Neural progenitor cell (in vitro differentiated cells): Measurements from ENCODE around the gene GADD45G. TPM values are rescaled to one million over a fixed set of nuclear protein-coding genes. Genes with fewer than 3 reads are reported as not detected.

Experiments used
- DNase-seq: peaks from one replicate; pipeline ENCODE4 v3.0.0-alpha.2; 2016; ENCODE audit warnings: low spot score
- H2AFZ ChIP-seq: fragments of 200-600 bp; sonication (generic); replicated peaks from 2 replicates; pipeline ENCODE4 v1.6.1; 2016; ENCODE audit warnings: antibody characterized with exemption
- H3F3A ChIP-seq: fragments of 200-600 bp; sonication (generic); 2 replicates; pipeline ENCODE4 v1.6.1; 2016; ENCODE audit warnings: antibody characterized with exemption, low read depth
- H3K27ac ChIP-seq: fragments of 200-600 bp; sonication (generic); 2 replicates; pipeline ENCODE4 v1.5.1; 2016; ENCODE audit warnings: mild to moderate bottlenecking
- H3K27me3 ChIP-seq: fragments of 200-600 bp; sonication (generic); 2 replicates; pipeline ENCODE4 v1.6.1; 2016; ENCODE audit warnings: mild to moderate bottlenecking, moderate library complexity
- H3K36me3 ChIP-seq: fragments of 200-600 bp; sonication (generic); 2 replicates; pipeline ENCODE4 v1.5.1; 2016
- H3K4me1 ChIP-seq: fragments of 200-600 bp; sonication (generic); 2 replicates; pipeline ENCODE4 v1.6.1; 2016; ENCODE audit warnings: mixed run types
- H3K4me2 ChIP-seq: fragments of 200-600 bp; sonication (generic); 2 replicates; pipeline ENCODE4 v1.6.1; 2016
- H3K4me3 ChIP-seq: fragments of 200-600 bp; sonication (generic); 2 replicates; pipeline ENCODE4 v1.5.1; 2016
- H3K79me2 ChIP-seq: fragments of 200-600 bp; sonication (generic); 2 replicates; pipeline ENCODE4 v1.6.1; 2016; ENCODE audit warnings: low read depth
- H3K9ac ChIP-seq: fragments of 200-600 bp; sonication (generic); 2 replicates; pipeline ENCODE4 v1.6.1; 2016
- H3K9me3 ChIP-seq: fragments of 200-600 bp; sonication (generic); 2 replicates; pipeline ENCODE4 v1.5.1; 2016; ENCODE audit warnings: low read depth
- H4K20me1 ChIP-seq: fragments of 200-600 bp; sonication (generic); 2 replicates; pipeline ENCODE4 v1.6.1; 2016; ENCODE audit warnings: low read depth
- H3K27ac Mint-ChIP-seq: 3 replicates; pipeline ENCODE4 v1.8.0; 2021; ENCODE audit warnings: mixed read lengths
- H3K27me3 Mint-ChIP-seq: 2 replicates; pipeline ENCODE4 v1.8.0; 2022; ENCODE audit warnings: low read depth, mild to moderate bottlenecking, inconsistent platforms, moderate library complexity, mixed read lengths; ENCODE audit not compliant: insufficient read depth
- H3K36me3 Mint-ChIP-seq: 3 replicates; pipeline ENCODE4 v1.8.0; 2021; ENCODE audit warnings: mixed read lengths
- H3K4me1 Mint-ChIP-seq: 3 replicates; pipeline ENCODE4 v1.8.0; 2021; ENCODE audit warnings: mixed read lengths
- H3K4me3 Mint-ChIP-seq: 3 replicates; pipeline ENCODE4 v1.8.0; 2021; ENCODE audit warnings: mild to moderate bottlenecking, moderate library complexity, mixed read lengths
- H3K9me3 Mint-ChIP-seq: 3 replicates; pipeline ENCODE4 v1.8.0; 2020; ENCODE audit warnings: mixed read lengths
- EZH2 ChIP-seq: fragments of 200-600 bp; sonication (generic); IDR thresholded peaks from 2 replicates; pipeline ENCODE4 v1.6.1; 2017; ENCODE audit warnings: antibody characterized with exemption, mild to moderate bottlenecking, moderate library complexity
- EZH2phosphoT487 ChIP-seq: fragments of 200-600 bp; sonication (generic); IDR thresholded peaks from 2 replicates; pipeline ENCODE4 v1.6.1; 2017; ENCODE audit warnings: antibody characterized with exemption
- total RNA-seq: library from RNA; depleted of rRNA; stranded (reverse); fragments of >200 nt; gene quantifications from 2 replicates; pipeline ENCODE4 v1.2.3, GENCODE V29; 2015; ENCODE audit warnings: low replicate concordance
- TF ChIP-seq, protein P1 (sequence below): fragments of 200-600 bp; sonication (generic); IDR thresholded peaks from 2 replicates; pipeline ENCODE4 v1.5.1; 2017; ENCODE audit warnings: antibody characterized with exemption, mild to moderate bottlenecking

GADD45G gene
- total RNA-seq, 1 donor from 2014 or later = not detected

DNA sequence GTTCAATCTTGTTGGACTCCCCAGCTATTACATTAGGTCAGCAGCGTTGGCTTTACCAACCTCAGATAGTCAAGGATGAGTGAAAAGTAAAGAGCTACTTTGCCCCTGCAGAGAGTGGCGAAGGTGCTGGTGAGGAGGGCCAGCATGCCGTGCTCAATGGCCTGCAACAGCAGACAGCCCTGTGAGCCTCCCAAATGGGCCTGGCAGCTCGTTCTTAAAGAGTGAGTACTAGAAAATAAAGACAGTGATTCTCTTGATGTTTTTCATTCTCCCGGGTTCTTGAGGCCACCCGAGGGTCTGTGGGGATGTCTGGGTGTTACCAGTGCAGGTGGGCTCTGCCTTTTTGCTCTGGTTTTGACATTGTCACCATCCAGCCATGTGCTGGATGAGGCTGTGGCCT lies 16.2 kb downstream of the GADD45G start:
- TF ChIP-seq EZH2 (no peak), EZH2phosphoT487 (no peak)
- TF ChIP-seq, protein P1, sequence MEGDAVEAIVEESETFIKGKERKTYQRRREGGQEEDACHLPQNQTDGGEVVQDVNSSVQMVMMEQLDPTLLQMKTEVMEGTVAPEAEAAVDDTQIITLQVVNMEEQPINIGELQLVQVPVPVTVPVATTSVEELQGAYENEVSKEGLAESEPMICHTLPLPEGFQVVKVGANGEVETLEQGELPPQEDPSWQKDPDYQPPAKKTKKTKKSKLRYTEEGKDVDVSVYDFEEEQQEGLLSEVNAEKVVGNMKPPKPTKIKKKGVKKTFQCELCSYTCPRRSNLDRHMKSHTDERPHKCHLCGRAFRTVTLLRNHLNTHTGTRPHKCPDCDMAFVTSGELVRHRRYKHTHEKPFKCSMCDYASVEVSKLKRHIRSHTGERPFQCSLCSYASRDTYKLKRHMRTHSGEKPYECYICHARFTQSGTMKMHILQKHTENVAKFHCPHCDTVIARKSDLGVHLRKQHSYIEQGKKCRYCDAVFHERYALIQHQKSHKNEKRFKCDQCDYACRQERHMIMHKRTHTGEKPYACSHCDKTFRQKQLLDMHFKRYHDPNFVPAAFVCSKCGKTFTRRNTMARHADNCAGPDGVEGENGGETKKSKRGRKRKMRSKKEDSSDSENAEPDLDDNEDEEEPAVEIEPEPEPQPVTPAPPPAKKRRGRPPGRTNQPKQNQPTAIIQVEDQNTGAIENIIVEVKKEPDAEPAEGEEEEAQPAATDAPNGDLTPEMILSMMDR = no peak
- no peak for DNase-seq
- Histone ChIP-seq H3K4me1 (peaks cover 25% of the 10 kb centered on the region), H3F3A (no peaks in the 10 kb centered on the region), H3K79me2 (no peaks in the 10 kb centered on the region), H3K9me3 (no peaks in the 10 kb centered on the region), H3K27me3 (no peaks in the 10 kb centered on the region), H3K4me2 (no peak overlapping the region), H3K9ac (no peak overlapping the region), H4K20me1 (peaks cover 6% of the 10 kb centered on the region), H3K4me3 (no peak overlapping the region), H2AFZ (no peak overlapping the region), H3K27ac (no peak overlapping the region), H3K36me3 (no peaks in the 10 kb centered on the region)
- Mint-ChIP-seq H3K27ac (no peak overlapping the region), H3K27me3 (peaks cover 20% of the 10 kb centered on the region), H3K9me3 (no peaks in the 10 kb centered on the region), H3K4me1 (peaks cover 36% of the 10 kb centered on the region), H3K4me3 (no peak overlapping the region), H3K36me3 (no peaks in the 10 kb centered on the region)

DNA sequence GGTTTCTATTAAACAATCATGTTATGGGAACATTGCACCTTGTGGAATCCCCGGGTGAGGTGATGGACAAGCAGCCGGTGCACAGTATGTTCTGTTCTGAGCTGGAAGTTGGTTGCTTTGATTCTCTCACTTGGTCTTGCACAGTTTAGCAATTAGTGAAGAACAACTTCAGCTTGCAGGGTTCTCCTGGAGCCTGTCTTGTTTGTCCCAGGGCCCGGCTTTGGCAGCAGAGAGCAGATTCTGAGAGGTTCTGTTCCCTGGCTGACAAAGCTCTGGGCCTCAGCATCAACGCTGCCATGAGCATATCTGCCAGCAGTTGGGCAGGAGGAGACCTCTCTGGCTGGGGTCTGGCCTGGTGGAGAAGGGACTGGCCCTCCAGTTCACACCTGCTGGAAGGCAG lies 16.9 kb downstream of the GADD45G start:
- no peak overlapping the region for H3K27ac Mint-ChIP-seq
- no peaks in the 10 kb centered on the region for H3K9me3 ChIP-seq
- DNase-seq = no peak
- no peaks in the 10 kb centered on the region for H3F3A ChIP-seq
- no peaks in the 10 kb centered on the region for H3K27me3 ChIP-seq
- TF ChIP-seq, protein P1 = no peak
- TF ChIP-seq EZH2phosphoT487 (no peak), EZH2 (no peak)
- H3K4me3 Mint-ChIP-seq = no peak overlapping the region
- H3K4me1 Mint-ChIP-seq = peaks cover 38% of the 10 kb centered on the region
- no peak overlapping the region for H3K4me3 ChIP-seq
- no peak overlapping the region for H3K27ac ChIP-seq
- peaks cover 6% of the 10 kb centered on the region for H4K20me1 ChIP-seq
- H3K27me3 Mint-ChIP-seq = peaks cover 20% of the 10 kb centered on the region
- no peaks in the 10 kb centered on the region for H3K36me3 ChIP-seq
- H3K36me3 Mint-ChIP-seq = no peaks in the 10 kb centered on the region
- H3K4me1 ChIP-seq = peaks cover 25% of the 10 kb centered on the region
- H3K9me3 Mint-ChIP-seq = no peaks in the 10 kb centered on the region
- H3K79me2 ChIP-seq = no peaks in the 10 kb centered on the region
- H3K9ac ChIP-seq = no peak overlapping the region
- no peak overlapping the region for H3K4me2 ChIP-seq
- H2AFZ ChIP-seq = no peak overlapping the region

DNA sequence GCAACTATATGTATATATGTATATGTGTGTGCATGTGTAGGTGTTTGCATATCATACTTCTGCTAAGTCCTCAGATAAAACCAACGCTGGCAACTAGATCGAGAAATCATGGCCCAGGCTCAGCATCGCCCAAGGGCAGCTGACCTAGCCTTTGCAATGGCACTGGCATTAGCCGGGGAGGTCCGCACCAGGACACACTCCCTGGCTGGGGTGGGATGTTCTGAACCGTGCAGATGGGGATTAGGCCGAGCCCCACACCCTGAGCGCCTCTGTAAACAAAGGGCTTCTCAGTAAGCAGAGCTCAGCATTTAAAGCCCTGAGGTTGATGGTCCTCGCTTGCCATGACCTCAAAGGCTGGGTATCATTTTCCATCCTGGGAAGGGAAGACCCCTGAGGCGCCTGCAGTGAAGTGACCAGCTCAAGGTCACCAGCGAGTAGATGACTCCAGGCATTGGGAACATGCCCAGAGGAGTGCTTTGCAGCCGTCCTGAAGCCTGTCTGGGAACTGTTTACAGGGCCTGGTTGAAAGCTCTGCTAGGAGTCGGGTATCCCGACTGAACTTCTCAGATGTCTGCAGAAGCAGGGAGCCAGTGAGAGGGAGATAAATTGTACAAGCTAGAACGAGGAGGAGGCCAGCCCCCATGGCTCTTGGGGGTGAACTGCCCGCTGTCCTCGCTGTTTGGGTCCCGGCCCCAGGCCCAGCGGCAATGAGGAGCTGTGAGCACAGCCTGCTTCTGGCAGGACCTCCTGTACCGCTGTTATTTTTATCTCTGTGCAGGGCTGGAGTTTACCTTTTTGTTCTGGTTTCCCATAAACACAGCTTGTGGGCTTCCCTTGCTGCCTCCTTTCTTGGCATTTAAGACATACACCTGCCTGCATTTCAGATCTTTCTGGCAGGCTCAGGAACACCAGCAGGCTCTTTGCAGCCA lies 18.4 kb downstream of the GADD45G start:
- no peak overlapping the region for H3K9ac ChIP-seq
- H3K79me2 ChIP-seq = no peaks in the 10 kb centered on the region
- no peaks in the 10 kb centered on the region for H3K9me3 Mint-ChIP-seq
- H3K4me1 Mint-ChIP-seq = peaks cover 40% of the 10 kb centered on the region
- no peak overlapping the region for H3K27ac Mint-ChIP-seq
- H3K4me1 ChIP-seq = peaks cover 25% of the 10 kb centered on the region
- H3K9me3 ChIP-seq = no peaks in the 10 kb centered on the region
- TF ChIP-seq EZH2 = no peak
- TF ChIP-seq EZH2phosphoT487 = no peak
- TF ChIP-seq, protein P1 = no peak
- peaks cover 16% of the 10 kb centered on the region for H3K27me3 Mint-ChIP-seq
- no peaks in the 10 kb centered on the region for H3K36me3 Mint-ChIP-seq
- H3K4me3 ChIP-seq = no peak overlapping the region
- no peaks in the 10 kb centered on the region for H3K27me3 ChIP-seq
- H3K27ac ChIP-seq = no peak overlapping the region
- H2AFZ ChIP-seq = no peak overlapping the region
- H3K4me3 Mint-ChIP-seq = no peak overlapping the region
- peak overlapping the region; percentile 45 for H3K4me2 ChIP-seq
- no peaks in the 10 kb centered on the region for H3K36me3 ChIP-seq
- H4K20me1 ChIP-seq = peaks cover 6% of the 10 kb centered on the region
- DNase-seq = peak; percentile 52
- H3F3A ChIP-seq = no peaks in the 10 kb centered on the region
